CD14-positive monocyte (primary cell): ENCODE results near the gene TRPM2. TPM values are rescaled to one million over a fixed set of nuclear protein-coding genes. Genes with fewer than 3 reads are reported as not detected.

Experiments used
- DNase-seq, 3 donors: peaks; one replicate each; pipeline ENCODE4 v3.0.0-alpha.2; 2011 to 2022
- H2AFZ ChIP-seq: 2 replicates; pipeline ENCODE4 v1.6.0; 2012; ENCODE audit warnings: mild to moderate bottlenecking, low read depth, low read length, inconsistent platforms; ENCODE audit not compliant: insufficient read depth, poor library complexity, severe bottlenecking
- H3K27ac ChIP-seq, 2 donors: 1 replicate in 1 of 2; 2 replicates in 1 of 2; pipeline ENCODE4 v1.5.1; 2012 to 2013; ENCODE audit warnings: low read length in 2 of 2, control low read depth in 1 of 2, inconsistent platforms in 1 of 2, low read depth in 1 of 2, mild to moderate bottlenecking in 1 of 2
- H3K27me3 ChIP-seq, 2 donors: one replicate each; pipeline versions ENCODE4 v1.6.0 to v1.6.1; 2011 to 2013; ENCODE audit warnings: low read length in 2 of 2; ENCODE audit not compliant: control insufficient read depth in 2 of 2, insufficient read depth in 2 of 2
- H3K36me3 ChIP-seq, 2 donors: replicated peaks in 1 of 2; 1 replicate in 1 of 2; 2 replicates in 1 of 2; pipeline versions ENCODE4 v1.5.1 to v1.6.1; 2012 to 2013; ENCODE audit warnings: low read length in 2 of 2, control low read depth in 1 of 2, inconsistent platforms in 1 of 2, mild to moderate bottlenecking in 1 of 2; ENCODE audit not compliant: insufficient read depth in 2 of 2, control insufficient read depth in 1 of 2
- H3K4me1 ChIP-seq, 2 donors: 1 replicate in 1 of 2; 2 replicates in 1 of 2; pipeline versions ENCODE4 v1.5.1 to v1.6.1; 2012 to 2013; ENCODE audit warnings: low read length in 2 of 2, control low read depth in 1 of 2, inconsistent platforms in 1 of 2, mild to moderate bottlenecking in 1 of 2, moderate library complexity in 1 of 2; ENCODE audit not compliant: insufficient read depth in 2 of 2, control insufficient read depth in 1 of 2
- H3K4me2 ChIP-seq: replicated peaks from 2 replicates; pipeline ENCODE3; 2012; ENCODE audit warnings: low read length, moderate library complexity, mild to moderate bottlenecking; ENCODE audit not compliant: poor library complexity, severe bottlenecking; ENCODE audit errors: extremely low read depth
- H3K4me3 ChIP-seq, 3 experiments: fragments of 200-600 bp in 1 of 3; sonication (generic) in 1 of 3; replicated peaks in 1 of 3; 1 replicate in 2 of 3; 2 replicates in 1 of 3; pipeline ENCODE4 v1.5.1; 2011 to 2013; ENCODE audit warnings: low read length in 3 of 3, mild to moderate bottlenecking in 3 of 3, control low read depth in 2 of 3, low read depth in 2 of 3, inconsistent platforms in 1 of 3, moderate library complexity in 1 of 3
- H3K79me2 ChIP-seq: 2 replicates; pipeline ENCODE4 v1.6.0; 2012; ENCODE audit warnings: mild to moderate bottlenecking, control low read depth, inconsistent platforms, low read length, moderate library complexity; ENCODE audit not compliant: insufficient read depth
- H3K9ac ChIP-seq: 2 replicates; pipeline ENCODE4 v1.6.0; 2017; ENCODE audit warnings: low read length, mild to moderate bottlenecking; ENCODE audit not compliant: insufficient read depth, poor library complexity, severe bottlenecking
- H3K9me3 ChIP-seq, 2 donors: replicated peaks in 1 of 2; 1 replicate in 1 of 2; 2 replicates in 1 of 2; pipeline versions ENCODE4 v1.5.1 to v1.6.1; 2012 to 2013; ENCODE audit warnings: low read length in 2 of 2, control low read depth in 1 of 2; ENCODE audit not compliant: control insufficient read depth in 1 of 2, insufficient read depth in 1 of 2
- H4K20me1 ChIP-seq: 2 replicates; pipeline ENCODE4 v1.6.0; 2012; ENCODE audit warnings: mild to moderate bottlenecking, low read length, control low read depth, moderate library complexity; ENCODE audit not compliant: insufficient read depth
- H3K27ac Mint-ChIP-seq, 7 donors: one replicate each; pipeline ENCODE4 v1.8.0; 2020; ENCODE audit warnings: mild to moderate bottlenecking in 7 of 7, mixed read lengths in 7 of 7, moderate library complexity in 6 of 7, inconsistent platforms in 2 of 7
- H3K27me3 Mint-ChIP-seq, 3 donors: one replicate each; pipeline ENCODE4 v1.8.0; 2021 to 2022; ENCODE audit warnings: low read depth in 3 of 3, mild to moderate bottlenecking in 3 of 3, mixed read lengths in 3 of 3, moderate library complexity in 3 of 3, inconsistent platforms in 1 of 3
- H3K36me3 Mint-ChIP-seq, 2 donors: one replicate each; pipeline ENCODE4 v1.8.0; 2020; ENCODE audit warnings: mixed read lengths in 2 of 2, inconsistent platforms in 1 of 2, mild to moderate bottlenecking in 1 of 2
- H3K4me1 Mint-ChIP-seq: one replicate; pipeline ENCODE4 v1.8.0; 2020; ENCODE audit warnings: mild to moderate bottlenecking, mixed read lengths
- H3K4me3 Mint-ChIP-seq, 2 donors: one replicate each; pipeline ENCODE4 v1.8.0; 2020; ENCODE audit warnings: mild to moderate bottlenecking in 2 of 2, mixed read lengths in 2 of 2, moderate library complexity in 1 of 2
- H3K9me3 Mint-ChIP-seq, 7 donors: one replicate each; pipeline ENCODE4 v1.8.0; 2020 to 2022; ENCODE audit warnings: mixed read lengths in 7 of 7, mild to moderate bottlenecking in 6 of 7, moderate library complexity in 6 of 7, inconsistent platforms in 2 of 7
- WGBS: methylation state at CpG from one replicate; pipeline ENCODE4 v1.1.5; 2013; ENCODE audit warnings: missing lambda C conversion rate; ENCODE audit not compliant: insufficient coverage; 5-methylcytosine and 5-hydroxymethylcytosine counted together
- intact Hi-C, 2 donors: fragments of 100-400 bp; cut with micrococcal nuclease; formaldehyde crosslinking; loops; one replicate each; pipeline versions ENCODE4 v1.15.0 to v1.15.1; 2023
- polyA plus RNA-seq, 3 donors: library from polyadenylated mRNA; depleted of rRNA in 1 of 3; unstranded in 2 of 3; stranded (reverse) in 1 of 3; fragments of 300-500 nt in 2 of 3; fragments of >200 nt in 1 of 3; fragmentation: Illumina TruSeq in 2 of 3; gene quantifications; 1 replicate in 2 of 3; 2 replicates in 1 of 3; pipeline ENCODE4 v1.2.3, GENCODE V29; 2012 to 2021
- TF ChIP-seq, protein P1 (sequence below): fragments of 200-600 bp; IDR thresholded peaks from one replicate; pipeline ENCODE4 v1.8.0; 2022; ENCODE audit warnings: antibody characterized with exemption, mild to moderate bottlenecking

Gene TRPM2
- polyA plus RNA-seq, 3 donors = 7.6 to 21.6 (median 12.2) TPM

DNA sequence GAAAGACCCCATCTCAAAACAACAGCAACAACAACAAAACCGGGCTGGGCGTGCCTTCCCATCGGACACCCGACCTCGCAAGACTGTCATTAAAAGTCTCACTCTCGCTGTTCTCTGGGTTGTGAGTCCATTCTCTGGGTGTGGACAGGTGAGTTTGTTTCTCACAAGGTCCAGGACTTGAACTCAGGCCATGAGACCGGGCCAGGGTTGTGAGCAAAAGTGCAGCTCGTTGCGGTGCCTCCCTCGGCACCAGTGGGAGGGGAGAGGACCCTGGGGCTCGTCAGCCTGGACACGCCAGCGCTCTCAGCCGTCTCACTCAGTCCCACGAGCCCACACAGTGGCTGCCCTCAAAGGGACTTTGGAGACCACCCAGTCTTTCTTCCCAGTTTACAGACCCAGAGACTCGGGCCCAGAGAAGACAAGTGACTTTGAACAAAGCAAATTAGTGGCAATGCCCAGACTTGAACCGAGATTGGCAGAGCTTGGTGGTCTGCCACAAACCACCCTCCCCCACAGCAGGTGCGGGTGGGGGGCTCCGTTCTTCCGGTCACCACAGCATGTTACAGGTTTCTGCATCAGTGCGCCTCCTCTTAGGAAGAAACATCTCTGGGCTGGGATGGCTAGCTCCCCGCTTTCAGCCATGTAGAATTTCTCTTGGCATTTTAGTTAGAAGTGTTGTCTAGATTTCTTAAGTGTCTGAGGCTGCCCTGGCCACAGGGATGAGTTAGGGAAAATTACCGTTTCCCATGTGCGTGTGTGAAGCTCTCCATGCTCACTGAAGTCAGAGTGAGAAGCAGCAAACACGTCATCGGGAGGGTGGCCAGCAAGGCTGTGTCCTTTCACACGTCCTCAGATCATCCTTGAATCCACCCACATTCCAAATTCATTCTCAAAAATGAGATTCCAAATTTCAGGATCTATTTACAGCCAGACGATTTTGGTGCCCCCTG, 130.1 kb downstream of the TRPM2 start:
- Histone ChIP-seq H2AFZ (no peak overlapping the region), H3K36me3 (no peaks in the 10 kb centered on the region), H3K27me3 (peaks cover 0 to 3% of the 10 kb centered on the region in 2 donors), H3K27ac (no peak overlapping the region), H3K9ac (no peak overlapping the region), H3K4me1 (no peaks in the 10 kb centered on the region), H3K4me3 (no peak overlapping the region), H4K20me1 (no peaks in the 10 kb centered on the region), H3K9me3 (peaks cover 6 to 8% of the 10 kb centered on the region in 2 donors), H3K4me2 (no peak overlapping the region), H3K79me2 (no peaks in the 10 kb centered on the region)
- H3K27me3 Mint-ChIP-seq = peaks cover 5 to 11% (median 6%) of the 10 kb centered on the region in 3 donors
- H3K27ac Mint-ChIP-seq = no peak overlapping the region
- WGBS = 94% methylated on average over 17 of the region's 28 CpGs
- H3K36me3 Mint-ChIP-seq = no peaks in the 10 kb centered on the region
- no peak for DNase-seq
- intact Hi-C loops = no loop called here
- TF ChIP-seq, protein P1, sequence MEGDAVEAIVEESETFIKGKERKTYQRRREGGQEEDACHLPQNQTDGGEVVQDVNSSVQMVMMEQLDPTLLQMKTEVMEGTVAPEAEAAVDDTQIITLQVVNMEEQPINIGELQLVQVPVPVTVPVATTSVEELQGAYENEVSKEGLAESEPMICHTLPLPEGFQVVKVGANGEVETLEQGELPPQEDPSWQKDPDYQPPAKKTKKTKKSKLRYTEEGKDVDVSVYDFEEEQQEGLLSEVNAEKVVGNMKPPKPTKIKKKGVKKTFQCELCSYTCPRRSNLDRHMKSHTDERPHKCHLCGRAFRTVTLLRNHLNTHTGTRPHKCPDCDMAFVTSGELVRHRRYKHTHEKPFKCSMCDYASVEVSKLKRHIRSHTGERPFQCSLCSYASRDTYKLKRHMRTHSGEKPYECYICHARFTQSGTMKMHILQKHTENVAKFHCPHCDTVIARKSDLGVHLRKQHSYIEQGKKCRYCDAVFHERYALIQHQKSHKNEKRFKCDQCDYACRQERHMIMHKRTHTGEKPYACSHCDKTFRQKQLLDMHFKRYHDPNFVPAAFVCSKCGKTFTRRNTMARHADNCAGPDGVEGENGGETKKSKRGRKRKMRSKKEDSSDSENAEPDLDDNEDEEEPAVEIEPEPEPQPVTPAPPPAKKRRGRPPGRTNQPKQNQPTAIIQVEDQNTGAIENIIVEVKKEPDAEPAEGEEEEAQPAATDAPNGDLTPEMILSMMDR = no peak
- no peak overlapping the region for H3K4me3 Mint-ChIP-seq
- H3K9me3 Mint-ChIP-seq = peaks cover 3 to 10% (median 8%) of the 10 kb centered on the region in 7 donors
- no peaks in the 10 kb centered on the region for H3K4me1 Mint-ChIP-seq

DNA sequence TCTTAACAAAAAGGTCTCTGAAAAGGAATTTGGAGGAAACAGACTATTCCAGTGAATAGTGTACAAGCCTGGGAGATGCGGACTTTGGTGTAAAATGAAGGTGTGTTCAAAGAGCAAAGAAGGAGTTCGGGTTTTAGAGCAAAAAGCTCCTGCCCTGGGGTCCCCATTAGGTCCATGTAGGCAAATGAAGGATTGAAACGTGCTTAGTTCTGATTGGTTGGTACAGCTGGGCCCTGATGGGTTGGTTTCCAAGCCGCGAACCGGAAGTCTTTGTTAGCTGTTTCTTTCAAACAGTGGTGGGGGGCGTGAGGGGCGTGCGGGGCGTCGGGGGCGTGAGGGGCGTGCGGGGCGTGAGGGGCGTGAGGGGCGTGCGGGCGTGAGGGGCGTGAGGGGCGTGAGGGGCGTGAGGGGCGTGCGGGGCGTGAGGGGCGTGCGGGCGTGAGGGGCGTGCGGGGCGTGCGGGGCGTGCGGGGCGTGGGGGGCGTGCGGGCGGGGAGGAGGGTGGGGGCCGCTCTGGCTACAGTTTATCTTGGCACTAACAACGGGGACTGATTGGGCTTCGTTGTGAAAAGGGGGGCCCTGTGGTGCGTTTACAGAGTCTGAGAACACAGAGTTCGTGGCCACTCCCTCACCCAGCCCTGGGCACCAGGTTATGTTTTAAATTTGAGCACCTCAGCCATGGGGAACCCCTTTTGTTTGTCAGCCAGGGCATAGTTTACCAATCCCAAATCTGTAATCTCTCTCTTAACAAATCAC, 131.3 kb downstream of the TRPM2 start:
- H3K4me3 Mint-ChIP-seq = no peak overlapping the region
- Histone ChIP-seq H3K27ac (no peak overlapping the region), H4K20me1 (no peaks in the 10 kb centered on the region), H3K9ac (no peak overlapping the region), H3K9me3 (peaks cover 6 to 9% of the 10 kb centered on the region in 2 donors), H3K4me2 (no peak overlapping the region), H3K4me1 (no peaks in the 10 kb centered on the region), H3K79me2 (no peaks in the 10 kb centered on the region), H3K36me3 (no peaks in the 10 kb centered on the region), H2AFZ (no peak overlapping the region), H3K4me3 (no peak overlapping the region), H3K27me3 (peaks cover 0 to 3% of the 10 kb centered on the region in 2 donors)
- peaks cover 5 to 11% (median 6%) of the 10 kb centered on the region in 3 donors for H3K27me3 Mint-ChIP-seq
- H3K27ac Mint-ChIP-seq = peak overlapping the region in 1 of 7 donors; percentile 50
- intact Hi-C loops = no loop called here
- WGBS = 92% methylated on average over 7 of the region's 43 CpGs
- no peaks in the 10 kb centered on the region for H3K36me3 Mint-ChIP-seq
- H3K9me3 Mint-ChIP-seq = peaks cover 5 to 10% (median 8%) of the 10 kb centered on the region in 7 donors
- TF ChIP-seq, protein P1 = no peak
- H3K4me1 Mint-ChIP-seq = no peaks in the 10 kb centered on the region
- no peak for DNase-seq
